Neural cell (in vitro differentiated cells): Measurements from ENCODE around the gene OR14I1. TPM values are rescaled to one million over a fixed set of nuclear protein-coding genes. Genes with fewer than 3 reads are reported as not detected.

Experiments
- H2AFZ ChIP-seq: fragments of 200-600, 300-800 bp; sonication (generic), shearing (Covaris generic); 2 replicates; pipeline ENCODE4 v1.6.0; 2014; ENCODE audit warnings: low read depth, mild to moderate bottlenecking, antibody characterized with exemption, low read length, moderate library complexity
- H3F3A ChIP-seq: fragments of 200-600 bp; shearing (Covaris generic); 2 replicates; pipeline ENCODE4 v1.6.1; 2016; ENCODE audit warnings: mild to moderate bottlenecking, moderate library complexity, mixed read lengths, antibody characterized with exemption, low read length; ENCODE audit not compliant: insufficient read depth, poor library complexity, severe bottlenecking
- H3K27ac ChIP-seq: fragments of 200-600, 300-800 bp; sonication (generic), shearing (Covaris generic); 2 replicates; pipeline ENCODE4 v1.5.1; 2014; ENCODE audit warnings: mild to moderate bottlenecking, low read length, moderate library complexity
- H3K27me3 ChIP-seq: fragments of 300-800, 200-600 bp; sonication (generic), shearing (Covaris generic); 2 replicates; pipeline ENCODE4 v1.6.0; 2014; ENCODE audit warnings: mild to moderate bottlenecking, low read depth, low read length, moderate library complexity; ENCODE audit not compliant: insufficient read depth
- H3K36me3 ChIP-seq: fragments of 300-800, 200-600 bp; sonication (generic), shearing (Covaris generic); 2 replicates; pipeline ENCODE4 v1.5.1; 2014; ENCODE audit warnings: mild to moderate bottlenecking, antibody characterized with exemption, low read length, moderate library complexity; ENCODE audit not compliant: insufficient read depth
- H3K4me2 ChIP-seq: fragments of 300-800, 200-600 bp; sonication (generic), shearing (Covaris generic); 2 replicates; pipeline ENCODE4 v1.6.0; 2014; ENCODE audit warnings: mild to moderate bottlenecking, low read length
- H3K4me3 ChIP-seq: fragments of 300-800, 200-600 bp; sonication (generic), shearing (Covaris generic); 2 replicates; pipeline ENCODE4 v1.5.1; 2014; ENCODE audit warnings: mild to moderate bottlenecking, low read length, moderate library complexity
- H3K79me2 ChIP-seq: fragments of 200-600 bp; shearing (Covaris generic); replicated peaks from 2 replicates; pipeline ENCODE4 v1.6.0; 2014; ENCODE audit warnings: mild to moderate bottlenecking, low read length, moderate library complexity; ENCODE audit not compliant: insufficient read depth
- H3K9ac ChIP-seq: fragments of 300-800, 200-600 bp; sonication (generic), shearing (Covaris generic); 2 replicates; pipeline ENCODE4 v1.6.1; 2016; ENCODE audit warnings: mild to moderate bottlenecking, low read length, mixed read lengths
- H3K9me2 ChIP-seq: fragments of 200-600 bp; shearing (Covaris generic); 2 replicates; pipeline ENCODE4 v1.6.1; 2016; ENCODE audit warnings: mild to moderate bottlenecking, low read length, mixed read lengths; ENCODE audit not compliant: insufficient read depth
- H3K9me3 ChIP-seq: fragments of 200-600, 300-800 bp; sonication (generic), shearing (Covaris generic); 2 replicates; pipeline ENCODE4 v1.6.1; 2016; ENCODE audit warnings: mild to moderate bottlenecking, mixed run types, low read length, moderate library complexity, mixed read lengths
- H4K20me1 ChIP-seq: fragments of 200-600 bp; shearing (Covaris generic); 2 replicates; pipeline ENCODE4 v1.6.1; 2016; ENCODE audit warnings: mild to moderate bottlenecking, mixed run types; ENCODE audit not compliant: insufficient read depth
- CTCF ChIP-seq: fragments of 450-650 bp; IDR thresholded peaks from 2 replicates; pipeline ENCODE4 v1.5.1; 2014; ENCODE audit warnings: antibody characterized with exemption, mild to moderate bottlenecking, moderate library complexity; ENCODE audit not compliant: poor library complexity, severe bottlenecking
- EP300 ChIP-seq: fragments of 450-650 bp; conservative IDR thresholded peaks from 2 replicates; pipeline ENCODE4 v1.6.1; 2014; ENCODE audit warnings: antibody characterized with exemption, mild to moderate bottlenecking, moderate library complexity; ENCODE audit not compliant: poor library complexity, severe bottlenecking
- EZH2 ChIP-seq: fragments of 200-600, 300-800 bp; shearing (Covaris generic), sonication (generic); IDR thresholded peaks from 2 replicates; pipeline ENCODE4 v1.6.1; 2014; ENCODE audit warnings: antibody characterized with exemption, low read length, borderline replicate concordance, mild to moderate bottlenecking; ENCODE audit not compliant: insufficient read depth, poor library complexity, severe bottlenecking
- MXI1 ChIP-seq: fragments of 450-650 bp; conservative IDR thresholded peaks from 2 replicates; pipeline ENCODE4 v1.6.1; 2014; ENCODE audit warnings: antibody characterized with exemption, mild to moderate bottlenecking; ENCODE audit not compliant: poor library complexity, severe bottlenecking
- POLR2AphosphoS5 ChIP-seq: IDR thresholded peaks from 2 replicates; pipeline ENCODE4 v1.6.1; 2012
- RAD21 ChIP-seq: fragments of 450-650 bp; conservative IDR thresholded peaks from 2 replicates; pipeline ENCODE4 v1.6.1; 2014; ENCODE audit warnings: antibody characterized with exemption, mild to moderate bottlenecking, moderate library complexity
- REST ChIP-seq: IDR thresholded peaks from 2 replicates; pipeline ENCODE4 v1.6.1; 2012; ENCODE audit warnings: borderline replicate concordance
- SMC3 ChIP-seq: fragments of 450-650 bp; conservative IDR thresholded peaks from 2 replicates; pipeline ENCODE4 v1.6.1; 2014; ENCODE audit warnings: antibody characterized with exemption, mild to moderate bottlenecking, moderate library complexity; ENCODE audit not compliant: poor library complexity
- TAF1 ChIP-seq: IDR thresholded peaks from 2 replicates; pipeline ENCODE4 v1.6.1; 2012; ENCODE audit warnings: low read depth
- polyA plus RNA-seq: library from polyadenylated mRNA; depleted of rRNA; stranded (reverse); fragments of >200 nt; gene quantifications from 2 replicates; pipeline ENCODE4 v1.2.3, GENCODE V29; 2014

The OR14I1 gene
- polyA plus RNA-seq, 1 donor from 2014 or later: not detected

GRCh38 chr1:248736977-248737376 lies 34.4 kb upstream of the OR14I1 start:
- H3K4me2 ChIP-seq: no peak overlapping the region
- H3K27me3 ChIP-seq: no peaks in the 10 kb centered on the region
- TF ChIP-seq CTCF: no peak
- TF ChIP-seq SMC3: no peak
- TF ChIP-seq EP300: no peak
- TF ChIP-seq EZH2: no peak
- TF ChIP-seq TAF1: no peak
- no peak for TF ChIP-seq MXI1
- no peaks in the 10 kb centered on the region for H3F3A ChIP-seq
- H3K4me3 ChIP-seq: no peak overlapping the region
- H3K9me2 ChIP-seq: no peaks in the 10 kb centered on the region
- H3K9ac ChIP-seq: no peak overlapping the region
- no peak overlapping the region for H2AFZ ChIP-seq
- H4K20me1 ChIP-seq: no peaks in the 10 kb centered on the region
- no peaks in the 10 kb centered on the region for H3K79me2 ChIP-seq
- H3K9me3 ChIP-seq: no peaks in the 10 kb centered on the region
- H3K36me3 ChIP-seq: no peaks in the 10 kb centered on the region
- H3K27ac ChIP-seq: no peak overlapping the region

GRCh38 chr1:248733566-248733965 lies 31.0 kb upstream of the OR14I1 start:
- Histone ChIP-seq H3K27me3 (no peaks in the 10 kb centered on the region), H3K4me3 (no peak overlapping the region), H3K36me3 (no peaks in the 10 kb centered on the region), H3K4me2 (no peak overlapping the region), H3K27ac (no peak overlapping the region), H3K79me2 (no peaks in the 10 kb centered on the region), H4K20me1 (no peaks in the 10 kb centered on the region), H3F3A (no peaks in the 10 kb centered on the region), H3K9me3 (peaks cover 3% of the 10 kb centered on the region), H3K9ac (no peak overlapping the region), H2AFZ (no peak overlapping the region), H3K9me2 (no peaks in the 10 kb centered on the region)
- TF ChIP-seq POLR2AphosphoS5 (no peak), MXI1 (no peak), EP300 (no peak), SMC3 (no peak), RAD21 (no peak), REST (no peak), CTCF (no peak), EZH2 (no peak), TAF1 (no peak)
